Measurements from ENCODE around the gene GALNT16. TPM values are rescaled to one million over a fixed set of nuclear protein-coding genes. Genes with fewer than 3 reads are reported as not detected.

The GALNT16 gene
- total RNA-seq, 1 experiment from 2014 or later, result 3.8 TPM

GRCh38 chr14:69285661-69286255, 25.8 kb downstream of the GALNT16 start:
- intact Hi-C loops (cut with micrococcal nuclease; ENCODE audit: unreplicated experiment), result no loop called here
- peaks cover 4% of the 10 kb centered on the region; the same call in 1 of the 2 replicates for H3K4me1 ChIP-seq
- Mint-ChIP-seq H3K27ac (ENCODE audit: unreplicated experiment) (no peak overlapping the region), H3K4me1 (ENCODE audit: low read depth, unreplicated experiment) (peaks cover 11% of the 10 kb centered on the region), H3K27me3 (ENCODE audit: insufficient read depth, unreplicated experiment) (no peaks in the 10 kb centered on the region), H3K4me3 (ENCODE audit: unreplicated experiment) (no peak overlapping the region), H3K9me3 (ENCODE audit: unreplicated experiment) (no peaks in the 10 kb centered on the region), H3K36me3 (ENCODE audit: insufficient read depth, unreplicated experiment) (no peaks in the 10 kb centered on the region)
- BruUV-seq (replicated peaks), result no TSS peak
- no peak for DNase-seq
- TF ChIP-seq, protein P1, sequence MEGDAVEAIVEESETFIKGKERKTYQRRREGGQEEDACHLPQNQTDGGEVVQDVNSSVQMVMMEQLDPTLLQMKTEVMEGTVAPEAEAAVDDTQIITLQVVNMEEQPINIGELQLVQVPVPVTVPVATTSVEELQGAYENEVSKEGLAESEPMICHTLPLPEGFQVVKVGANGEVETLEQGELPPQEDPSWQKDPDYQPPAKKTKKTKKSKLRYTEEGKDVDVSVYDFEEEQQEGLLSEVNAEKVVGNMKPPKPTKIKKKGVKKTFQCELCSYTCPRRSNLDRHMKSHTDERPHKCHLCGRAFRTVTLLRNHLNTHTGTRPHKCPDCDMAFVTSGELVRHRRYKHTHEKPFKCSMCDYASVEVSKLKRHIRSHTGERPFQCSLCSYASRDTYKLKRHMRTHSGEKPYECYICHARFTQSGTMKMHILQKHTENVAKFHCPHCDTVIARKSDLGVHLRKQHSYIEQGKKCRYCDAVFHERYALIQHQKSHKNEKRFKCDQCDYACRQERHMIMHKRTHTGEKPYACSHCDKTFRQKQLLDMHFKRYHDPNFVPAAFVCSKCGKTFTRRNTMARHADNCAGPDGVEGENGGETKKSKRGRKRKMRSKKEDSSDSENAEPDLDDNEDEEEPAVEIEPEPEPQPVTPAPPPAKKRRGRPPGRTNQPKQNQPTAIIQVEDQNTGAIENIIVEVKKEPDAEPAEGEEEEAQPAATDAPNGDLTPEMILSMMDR (IDR thresholded peaks at IDR 0.05; ENCODE audit: insufficient read depth in 1 of 2, low read depth in 1 of 2, low read length in 1 of 2, severe bottlenecking in 1 of 2, unreplicated experiment in 1 of 2), result no peak
- no peaks in the 10 kb centered on the region for H3K36me3 ChIP-seq (ENCODE audit: control insufficient read depth, insufficient read depth, low read length)
- H3K9me3 ChIP-seq, result no peaks in the 10 kb centered on the region
- H3K4me3 ChIP-seq (ENCODE audit: low read depth, low read length), result no peak overlapping the region
- CTCF ChIA-PET, result interaction anchor here (2.9 kb wide), 1 partner anchor 25 kb away, joined by 68 read pairs; the partner anchor contains the start of gene GALNT16
- no peaks in the 10 kb centered on the region for H3K27me3 ChIP-seq (replicated peaks; ENCODE audit: control insufficient read depth, insufficient read depth, low read length)
- POLR2A ChIA-PET, result no interaction called here

DNA sequence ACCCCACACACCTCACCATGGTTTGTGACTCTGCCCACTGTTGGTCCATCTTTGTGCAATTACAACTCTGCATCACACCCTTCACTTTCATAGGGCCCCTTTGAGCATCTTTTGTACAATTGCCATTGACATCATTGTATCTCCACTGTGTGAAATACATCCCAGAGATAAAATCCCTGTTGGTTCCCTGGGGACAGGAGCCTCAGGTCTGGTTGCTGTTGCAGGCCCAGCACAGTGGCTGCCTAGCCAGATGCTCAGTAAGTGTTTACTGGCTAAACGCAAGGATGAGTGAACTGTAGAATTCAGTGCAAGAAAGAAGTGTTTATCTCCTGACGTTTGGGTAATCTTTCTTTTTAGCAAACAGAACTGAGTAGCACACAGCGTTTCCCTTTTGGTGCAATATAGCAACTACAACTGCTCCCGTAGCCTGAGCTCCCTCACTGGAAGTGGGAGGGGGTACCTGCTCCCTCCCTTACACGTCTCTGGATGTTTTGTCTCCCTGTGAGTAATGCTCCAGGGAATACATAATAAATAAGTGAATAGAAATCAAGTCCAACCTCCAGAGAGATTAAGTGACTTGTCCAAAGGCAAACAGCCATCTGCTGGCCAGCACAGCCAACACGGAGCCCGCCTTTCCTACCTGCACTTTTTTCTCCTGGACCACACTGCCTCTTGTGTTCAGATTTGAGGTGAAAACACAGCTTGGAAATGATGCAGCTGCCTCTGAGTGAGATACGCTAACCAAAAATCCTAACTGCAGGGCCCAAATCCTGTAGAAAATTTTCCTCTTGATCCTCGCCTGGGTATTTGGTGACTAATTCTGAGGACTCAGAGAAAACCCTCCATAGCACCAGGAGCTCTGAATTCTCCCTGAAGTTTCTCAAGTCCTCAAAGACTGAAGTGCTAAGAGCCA, 27.4 kb downstream of the GALNT16 start:
- POLR2A ChIA-PET, result no interaction called here
- no peak overlapping the region for H3K27ac Mint-ChIP-seq (ENCODE audit: unreplicated experiment)
- no peaks in the 10 kb centered on the region for H3K36me3 ChIP-seq (ENCODE audit: control insufficient read depth, insufficient read depth, low read length)
- H3K36me3 Mint-ChIP-seq (ENCODE audit: insufficient read depth, unreplicated experiment), result no peaks in the 10 kb centered on the region
- no peak overlapping the region for H3K4me3 ChIP-seq (ENCODE audit: low read depth, low read length)
- H3K4me3 Mint-ChIP-seq (ENCODE audit: unreplicated experiment), result no peak overlapping the region
- H3K4me1 ChIP-seq, result peaks cover 4% of the 10 kb centered on the region; the same call in 1 of the 2 replicates
- H3K27me3 ChIP-seq (replicated peaks; ENCODE audit: control insufficient read depth, insufficient read depth, low read length), result no peaks in the 10 kb centered on the region
- H3K4me1 Mint-ChIP-seq (ENCODE audit: low read depth, unreplicated experiment), result peaks cover 11% of the 10 kb centered on the region
- CTCF ChIA-PET, result interaction anchor here (0.7 to 2.9 kb wide), 19 partner anchors 9 to 173 kb away, joined by 3 to 68 read pairs (median 5); partner anchors contain the start of genes DCAF5, ERH, GALNT16 and SLC39A9
- no peaks in the 10 kb centered on the region for H3K27me3 Mint-ChIP-seq (ENCODE audit: insufficient read depth, unreplicated experiment)
- TF ChIP-seq, protein P1 (IDR thresholded peaks at IDR 0.05; ENCODE audit: insufficient read depth in 1 of 2, low read depth in 1 of 2, low read length in 1 of 2, severe bottlenecking in 1 of 2, unreplicated experiment in 1 of 2), result peak in 1 of 2 experiments; percentile 61
- BruUV-seq (replicated peaks), result no TSS peak
- H3K9me3 ChIP-seq, result no peaks in the 10 kb centered on the region
- intact Hi-C loops (cut with micrococcal nuclease; ENCODE audit: unreplicated experiment), result loop anchor here (1.0 kb wide), 2 partner anchors 26 to 45 kb away; no protein-coding TSS in a partner anchor
- DNase-seq, result peak; percentile 57 to 58
- no peaks in the 10 kb centered on the region for H3K9me3 Mint-ChIP-seq (ENCODE audit: unreplicated experiment)

GRCh38 chr14:69288011-69288771, 28.2 kb downstream of the GALNT16 start:
- peak in 1 of 2 experiments; percentile 34 for DNase-seq
- Mint-ChIP-seq H3K4me1 (ENCODE audit: low read depth, unreplicated experiment) (peaks cover 11% of the 10 kb centered on the region), H3K4me3 (ENCODE audit: unreplicated experiment) (no peak overlapping the region), H3K27ac (ENCODE audit: unreplicated experiment) (no peak overlapping the region), H3K9me3 (ENCODE audit: unreplicated experiment) (no peaks in the 10 kb centered on the region), H3K27me3 (ENCODE audit: insufficient read depth, unreplicated experiment) (no peaks in the 10 kb centered on the region), H3K36me3 (ENCODE audit: insufficient read depth, unreplicated experiment) (no peaks in the 10 kb centered on the region)
- intact Hi-C loops (cut with micrococcal nuclease; ENCODE audit: unreplicated experiment), result no loop called here
- no TSS peak for BruUV-seq (replicated peaks)
- ChIA-PET POLR2A (no interaction called here), CTCF (interaction anchor here (0.7 to 2.9 kb wide), 19 partner anchors 9 to 172 kb away, joined by 3 to 68 read pairs (median 5); partner anchors contain the start of genes DCAF5, ERH, GALNT16 and SLC39A9)
- Histone ChIP-seq H3K27me3 (replicated peaks; ENCODE audit: control insufficient read depth, insufficient read depth, low read length) (no peaks in the 10 kb centered on the region), H3K9me3 (no peaks in the 10 kb centered on the region), H3K4me1 (peaks cover 4% of the 10 kb centered on the region; the same call in 1 of the 2 replicates), H3K36me3 (ENCODE audit: control insufficient read depth, insufficient read depth, low read length) (no peaks in the 10 kb centered on the region), H3K4me3 (ENCODE audit: low read depth, low read length) (no peak overlapping the region)
- TF ChIP-seq, protein P1 (IDR thresholded peaks at IDR 0.05; ENCODE audit: insufficient read depth in 1 of 2, low read depth in 1 of 2, low read length in 1 of 2, severe bottlenecking in 1 of 2, unreplicated experiment in 1 of 2), result peak; percentile 38 to 45
